A673 (cell line): ENCODE measurements around the gene CMTM1.

Experiments used
- CTCF ChIP-seq: fragments of 300-800, 200-600 bp; sonication (generic); conservative IDR thresholded peaks from 2 replicates; pipeline ENCODE4 v1.5.1; 2017; ENCODE audit warnings: low read depth, mild to moderate bottlenecking, antibody characterized with exemption, low read length, moderate library complexity, mixed read lengths
- EZH2 ChIP-seq: fragments of 200-600 bp; sonication (generic); IDR thresholded peaks from 2 replicates; pipeline ENCODE4 v1.6.1; 2017; ENCODE audit warnings: borderline replicate concordance, low read depth, mild to moderate bottlenecking, mixed read lengths, antibody characterized with exemption, low read length; ENCODE audit not compliant: poor library complexity, severe bottlenecking

GRCh38 chr16:66566051-66566901, at the start of gene CMTM1:
- TF ChIP-seq CTCF = no peak
- TF ChIP-seq EZH2 = no peak
